Activated T-cell treated with anti-CD3 and anti-CD28 coated beads, Interleukin-2, amount 50 U/mL, for 48 hours (primary cell): Measurements from ENCODE around the gene REC8.

Experiments used
- DNase-seq, 2 experiments: peaks; one replicate each; pipeline ENCODE4 v3.0.0-alpha.2; 2020

REC8 gene

DNA sequence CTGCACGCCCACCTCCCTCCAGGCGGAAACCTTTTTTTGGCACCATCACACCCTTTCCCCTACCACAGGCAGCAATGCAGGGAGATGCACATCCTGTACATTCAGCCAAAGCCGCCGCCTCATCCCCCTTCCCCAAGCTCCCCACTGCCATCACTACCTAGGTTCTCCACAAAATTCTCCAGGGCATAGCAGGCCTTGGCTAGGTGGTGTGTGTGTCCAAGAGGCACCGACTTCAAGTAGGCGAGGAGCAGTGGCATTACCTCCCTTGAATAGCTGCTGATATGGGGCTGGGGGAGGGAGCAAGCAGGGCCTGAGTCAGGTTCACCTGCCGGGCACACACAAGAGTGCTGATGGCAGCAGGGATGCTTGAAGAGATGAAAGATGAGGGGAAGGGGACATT is 13.1 kb downstream of the REC8 start:
- no peak for DNase-seq

DNA sequence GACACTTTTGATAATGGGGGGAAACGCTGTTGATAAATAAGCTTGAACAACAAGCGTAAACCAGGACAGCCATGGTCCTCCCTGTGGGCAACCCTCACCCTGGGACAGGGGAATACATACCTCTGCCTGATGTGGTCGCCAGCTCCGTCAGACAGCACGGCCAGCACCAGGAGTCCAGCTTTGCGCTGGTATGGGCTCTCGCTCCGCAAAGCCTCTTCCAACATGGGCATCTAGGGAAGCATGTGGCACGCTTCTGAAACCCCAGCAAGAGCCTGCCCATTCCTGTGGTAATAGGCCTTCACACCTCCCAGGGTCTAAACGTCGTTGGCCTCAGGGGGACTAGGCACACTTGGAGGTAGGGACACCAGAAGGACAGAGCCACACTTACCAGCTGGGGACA is 13.9 kb downstream of the REC8 start:
- no peak for DNase-seq

DNA sequence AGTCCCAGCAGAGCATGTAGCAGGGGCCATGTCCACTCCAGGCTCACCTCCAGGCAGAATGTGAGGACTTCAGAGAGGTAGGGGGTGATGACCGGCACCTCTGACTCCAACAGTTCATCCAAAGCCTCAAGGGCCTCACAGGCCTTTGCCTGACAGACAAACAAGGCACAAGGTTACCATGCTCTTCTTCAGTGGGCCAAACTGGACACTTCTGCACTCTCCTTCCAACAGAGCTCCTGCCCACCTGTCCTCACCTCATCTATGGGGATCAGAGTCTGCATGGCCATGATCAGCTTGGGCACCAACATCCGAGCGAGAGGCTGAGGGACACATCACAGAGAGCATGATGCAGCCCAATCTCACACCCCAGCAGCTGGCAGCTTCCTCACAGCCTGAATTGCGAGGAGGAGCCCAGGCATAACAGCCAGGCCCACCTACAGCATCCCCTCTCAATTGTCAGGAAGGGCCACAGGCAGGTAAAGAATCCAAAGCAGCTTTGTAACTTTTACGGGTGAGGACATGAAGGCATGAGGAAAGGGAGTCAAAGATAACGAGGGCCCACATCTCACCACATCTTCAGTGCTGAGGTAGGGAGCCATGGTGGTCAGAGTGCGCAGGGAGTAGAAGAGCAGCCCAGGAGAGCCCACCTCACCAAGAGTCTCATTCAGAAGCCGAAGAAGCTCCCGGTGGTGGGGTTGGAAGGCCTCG is 15.1 kb downstream of the REC8 start:
- DNase-seq: no peak

DNA sequence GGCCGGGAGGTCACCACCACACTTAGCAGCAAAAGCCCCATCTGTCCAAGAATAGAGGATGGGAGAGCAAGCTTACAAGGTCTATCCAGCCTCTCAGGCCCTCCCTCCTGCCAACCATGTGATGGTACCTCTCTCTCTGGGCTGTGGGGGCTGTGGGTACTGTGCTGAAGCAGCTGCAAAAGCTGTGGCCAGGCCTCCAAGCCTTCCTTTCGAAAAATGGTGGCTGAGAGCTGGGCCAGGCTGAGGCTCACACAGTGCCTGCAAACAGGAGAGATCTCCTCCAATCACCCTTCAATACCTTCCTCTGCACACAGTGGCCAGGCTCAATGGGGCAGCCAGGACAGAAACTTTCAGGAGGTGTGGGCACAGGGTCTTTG is 15.6 kb downstream of the REC8 start:
- no peak for DNase-seq

DNA sequence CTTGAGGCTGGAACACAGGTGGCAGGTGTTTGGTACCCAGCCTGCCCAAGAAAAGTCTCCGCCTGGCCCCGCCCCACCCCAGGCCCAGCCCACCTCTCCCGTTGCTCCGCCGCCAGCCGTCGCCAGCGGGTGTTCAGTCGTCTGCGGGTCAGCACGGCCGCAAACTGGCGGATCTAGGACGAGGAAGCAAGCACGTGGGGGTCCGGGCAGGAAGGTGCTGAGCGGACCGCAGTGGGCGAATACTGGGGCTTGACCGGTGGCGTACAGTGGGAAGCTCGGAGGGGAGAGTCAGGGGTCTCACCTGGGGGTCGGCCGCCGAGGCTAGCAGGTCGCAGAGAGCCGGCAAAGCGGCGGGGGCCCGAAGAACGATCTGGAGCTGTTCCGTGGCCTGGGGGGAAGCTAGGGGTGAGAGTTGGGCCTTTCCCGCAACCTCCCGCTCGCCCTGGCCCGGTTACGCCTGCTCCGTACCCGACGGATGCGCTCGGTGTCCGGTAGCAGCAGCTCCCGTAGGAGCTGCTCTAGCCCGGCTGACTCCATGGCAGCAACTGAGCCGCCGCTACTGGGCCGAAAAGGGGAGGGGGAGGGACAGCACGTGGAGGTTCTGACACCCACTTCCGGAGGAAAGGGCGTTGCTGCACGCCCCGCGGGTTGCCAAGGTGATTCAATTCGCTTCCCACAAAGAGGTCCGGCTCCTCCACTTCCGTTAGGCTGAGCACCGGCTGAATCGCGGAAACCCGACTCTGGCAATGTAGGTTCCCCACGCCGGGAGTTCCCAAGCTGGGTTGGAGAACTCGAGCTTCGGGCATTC is 16.6 kb downstream of the REC8 start, which contains the start of gene IPO4:
Gene IPO4 (minus strand): TSS at position 566 of the 808 bp plus-strand sequence. CDS start 29 bp downstream, at position 537.
- peak; percentile 93 to 95 for DNase-seq

DNA sequence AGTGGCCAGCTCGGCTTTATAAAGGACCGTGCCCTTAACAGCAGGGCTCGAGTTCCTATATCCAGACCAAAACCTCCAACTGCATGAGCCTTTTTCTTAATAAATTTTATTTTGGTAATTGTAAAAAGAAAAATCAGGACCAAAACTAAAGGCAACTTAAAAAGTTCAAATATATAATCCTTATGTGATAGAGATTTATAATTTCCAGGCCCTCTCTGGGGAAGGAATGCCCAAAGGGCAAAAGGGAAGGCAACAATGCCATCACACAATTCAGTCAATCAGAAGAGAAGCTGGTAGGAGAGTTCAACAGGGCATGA is 17.1 kb downstream of the REC8 start:
- no peak for DNase-seq

DNA sequence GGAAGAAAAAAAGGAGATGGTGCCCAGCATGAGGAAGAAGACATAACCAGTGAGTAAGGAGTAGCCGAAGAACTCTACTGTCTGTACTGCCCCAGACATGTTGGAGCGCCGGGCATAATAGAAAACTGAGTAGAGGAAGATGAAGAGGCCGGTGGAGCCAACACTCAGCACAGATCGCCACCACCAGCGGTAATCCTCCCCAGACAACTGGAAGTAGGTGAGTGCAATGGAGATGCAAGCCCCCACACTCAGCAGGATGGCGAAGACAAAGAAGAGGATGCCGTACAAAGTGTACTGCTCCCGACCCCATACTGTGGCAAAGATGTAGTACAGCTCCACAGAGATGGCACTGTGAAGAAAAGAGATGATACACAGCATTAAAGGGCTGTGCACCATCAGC is 17.6 kb downstream of the REC8 start:
- no peak for DNase-seq

DNA sequence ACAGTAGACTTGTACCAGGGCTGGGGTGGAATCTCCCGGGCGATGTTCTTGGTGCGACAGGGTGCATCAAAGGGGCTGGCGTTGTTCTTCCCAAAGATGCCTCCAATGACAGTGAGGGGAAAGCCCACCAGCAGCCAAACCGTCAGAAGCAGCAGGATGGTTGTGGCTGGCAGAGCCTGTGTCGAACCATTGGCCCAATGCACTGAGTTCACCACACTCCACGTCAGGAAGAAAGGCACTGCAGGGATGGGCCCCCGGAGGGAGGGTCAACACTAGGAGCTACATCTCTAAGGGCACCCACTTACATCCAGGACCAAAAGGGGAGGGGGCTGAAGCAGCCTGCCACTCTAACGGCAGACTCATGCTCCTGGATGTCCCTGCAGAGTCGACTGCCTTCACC is 18.5 kb downstream of the REC8 start:
- DNase-seq: no peak

DNA sequence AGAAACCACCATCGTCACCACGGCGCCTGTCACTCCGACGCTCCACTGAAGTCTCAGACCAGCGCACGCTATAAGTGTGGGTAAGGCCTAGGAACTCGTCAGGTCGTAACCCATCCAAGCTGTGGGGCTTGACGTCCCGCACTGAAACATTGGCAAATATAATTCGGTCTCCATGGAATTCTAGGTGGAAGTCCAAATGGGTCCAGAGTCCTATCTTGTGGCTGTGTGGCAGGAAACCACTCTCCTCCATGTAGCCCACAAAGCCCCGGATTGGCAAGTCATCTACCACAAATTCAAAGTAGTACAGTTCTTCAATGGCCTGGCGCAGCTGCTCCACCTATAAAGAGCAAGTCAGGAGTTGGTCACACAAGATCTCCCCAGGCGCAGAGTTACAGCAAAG is 21.1 kb downstream of the REC8 start:
- DNase-seq: no peak

DNA sequence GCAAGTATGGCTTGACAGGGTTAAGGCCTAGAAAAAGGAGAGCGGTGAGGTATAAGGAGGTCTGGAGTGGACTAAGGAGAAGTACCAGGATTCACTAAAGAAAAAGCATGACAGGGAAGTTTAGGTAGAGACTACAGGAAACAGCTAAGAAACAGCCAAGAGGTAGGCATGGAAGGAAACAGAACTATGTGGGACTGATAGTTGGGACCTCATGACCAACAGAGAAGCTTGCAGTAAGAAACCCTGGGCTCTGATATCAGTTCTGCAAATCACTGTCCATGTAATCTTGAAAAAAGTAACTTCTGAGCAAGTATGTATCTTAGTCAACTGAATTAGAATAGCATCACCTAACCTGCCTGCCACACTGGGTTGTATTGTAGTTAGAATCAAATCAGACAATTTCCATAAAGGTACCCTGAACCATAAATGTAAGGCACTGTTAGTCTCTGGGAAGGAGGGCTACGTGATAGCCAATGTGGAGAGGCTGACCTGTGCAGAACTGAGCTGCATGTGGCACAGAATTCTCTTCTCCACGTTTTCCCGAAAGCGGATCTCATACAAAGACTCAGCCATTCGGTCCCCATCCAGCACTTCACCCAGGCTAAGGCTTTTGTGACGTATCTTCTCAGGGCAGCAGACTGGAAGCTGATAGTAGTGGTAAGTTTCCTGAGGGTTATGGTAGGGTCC is 22.4 kb downstream of the REC8 start:
- no peak for DNase-seq

DNA sequence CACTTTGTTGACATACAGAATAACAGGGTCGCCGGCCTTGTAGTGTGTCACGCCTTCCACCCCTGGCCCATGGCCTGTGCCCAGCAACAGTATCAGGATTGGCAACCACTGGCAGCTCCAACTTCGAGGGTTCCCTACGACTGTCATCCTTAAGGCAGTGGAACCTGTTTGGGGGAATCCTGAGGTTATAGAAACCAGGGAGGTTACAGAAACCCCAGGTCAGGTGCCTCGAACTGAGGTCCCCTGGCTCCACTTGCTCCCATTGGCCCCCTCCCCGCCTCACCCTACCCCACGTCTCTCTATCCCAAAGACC is 22.9 kb downstream of the REC8 start:
- no peak for DNase-seq

DNA sequence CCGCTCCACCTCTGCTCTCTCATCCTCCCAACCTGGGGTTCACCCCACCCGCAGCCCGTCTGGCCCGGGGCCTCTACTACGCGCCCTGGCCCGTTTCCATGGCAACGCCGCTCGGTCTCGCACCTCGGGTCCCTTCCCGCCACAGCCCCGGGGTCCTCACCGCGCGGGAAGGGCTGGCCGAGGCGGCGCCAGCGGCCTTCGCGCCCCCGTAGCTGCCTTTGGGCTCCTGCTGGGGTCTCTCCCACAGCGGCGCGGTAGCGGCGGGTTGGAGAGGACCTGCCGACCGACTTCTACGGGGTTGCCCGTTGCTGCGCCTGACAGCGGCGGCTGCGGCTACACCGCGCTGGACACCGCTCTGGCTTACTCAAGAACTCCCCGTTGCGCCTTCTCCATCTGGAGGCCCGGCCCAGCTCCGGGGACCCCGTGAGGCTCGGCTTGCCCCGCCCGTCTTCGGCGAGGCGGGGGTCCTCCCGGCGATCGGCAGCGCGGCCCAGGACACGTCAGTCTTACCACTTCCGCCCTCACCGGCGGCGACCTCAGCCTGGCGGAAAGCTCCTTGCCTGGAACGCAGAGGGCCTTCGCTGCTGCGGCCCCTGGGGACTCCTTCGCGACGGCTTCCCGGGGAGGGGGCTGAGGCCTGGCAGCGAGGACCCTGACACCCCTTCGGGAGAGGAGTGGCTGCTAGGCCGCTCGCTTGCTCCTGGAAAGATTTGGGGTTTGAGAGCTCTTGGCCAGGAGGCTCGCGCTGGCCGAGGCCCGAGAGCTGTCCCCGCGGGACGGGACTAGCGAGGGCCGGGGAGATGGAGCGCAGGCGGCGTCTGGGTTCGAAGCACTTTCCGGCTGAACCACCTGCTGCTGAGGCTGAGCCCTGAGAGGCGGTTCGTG is 23.5 kb downstream of the REC8 start, which contains the start of gene TM9SF1:
Gene TM9SF1 (minus strand): TSS at position 256 of the 885 bp plus-strand sequence. CDS start 422 bp downstream, outside the sequence.
- peak; percentile 89 to 92 for DNase-seq

DNA sequence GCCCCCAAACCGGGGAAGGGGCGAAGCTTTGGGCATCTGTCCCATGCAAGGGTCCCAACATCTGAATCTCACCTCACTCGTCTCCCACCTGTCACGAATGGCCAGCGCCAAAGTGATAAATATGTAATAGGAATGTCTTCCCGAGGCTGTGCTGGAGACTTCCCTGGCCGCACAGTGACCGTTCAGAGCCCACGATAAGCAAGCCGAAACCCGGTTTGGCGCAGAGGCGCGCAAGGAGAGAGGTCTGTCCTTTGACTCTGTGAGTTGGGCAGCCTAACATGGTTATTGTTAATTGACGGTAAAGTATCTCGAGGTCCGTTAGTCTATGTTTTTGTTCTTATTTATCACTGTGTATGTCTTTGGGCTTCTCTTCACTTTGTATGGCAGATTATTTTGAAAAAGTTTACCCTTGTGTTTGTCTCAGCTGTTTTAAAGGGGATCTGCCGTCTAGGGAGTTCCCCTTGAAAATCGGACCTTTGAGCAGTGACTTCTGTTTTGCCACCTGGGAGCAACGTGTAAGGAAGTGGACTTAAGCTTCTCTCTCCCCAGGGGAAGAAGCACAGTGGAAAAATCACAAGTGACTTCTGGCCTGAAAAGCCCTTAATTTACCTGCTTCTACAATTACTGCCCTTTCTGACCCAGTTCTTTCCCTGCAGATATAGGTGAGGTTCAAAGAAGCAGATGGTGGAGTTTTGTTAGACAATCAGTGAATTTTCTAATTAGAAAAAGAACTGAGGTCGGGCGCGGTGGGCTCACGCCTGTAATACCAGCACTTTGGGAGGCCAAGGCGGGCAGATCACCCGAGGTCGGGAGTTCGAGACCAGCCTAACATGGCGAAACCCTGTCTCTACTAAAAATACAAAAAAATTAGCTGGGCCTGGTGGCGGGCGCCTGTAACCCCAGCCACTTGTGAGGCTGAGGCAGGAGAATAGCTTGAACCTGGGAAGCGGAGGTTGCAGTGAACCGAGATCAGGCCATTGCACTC is 24.5 kb downstream of the REC8 start:
- DNase-seq: no peak

DNA sequence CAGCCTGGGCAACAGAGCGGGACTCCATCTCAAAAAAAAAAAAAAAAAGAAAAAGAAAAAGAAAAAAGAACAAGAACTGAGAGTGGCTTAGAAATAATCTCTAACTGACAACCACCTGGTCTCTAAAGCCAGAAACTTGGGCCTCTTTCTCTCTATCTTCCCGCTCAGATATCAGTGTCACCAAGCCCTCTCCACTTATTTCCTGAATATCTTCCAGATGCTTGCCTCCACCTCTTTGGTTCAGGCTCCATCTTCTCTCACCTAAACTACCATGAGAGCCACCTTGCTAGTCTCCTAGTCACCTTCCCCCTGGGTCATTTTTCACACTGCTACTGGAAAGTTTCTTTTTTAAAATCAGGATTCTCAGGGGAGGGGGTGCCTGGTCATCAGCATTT is 25.2 kb downstream of the REC8 start:
- DNase-seq: no peak

DNA sequence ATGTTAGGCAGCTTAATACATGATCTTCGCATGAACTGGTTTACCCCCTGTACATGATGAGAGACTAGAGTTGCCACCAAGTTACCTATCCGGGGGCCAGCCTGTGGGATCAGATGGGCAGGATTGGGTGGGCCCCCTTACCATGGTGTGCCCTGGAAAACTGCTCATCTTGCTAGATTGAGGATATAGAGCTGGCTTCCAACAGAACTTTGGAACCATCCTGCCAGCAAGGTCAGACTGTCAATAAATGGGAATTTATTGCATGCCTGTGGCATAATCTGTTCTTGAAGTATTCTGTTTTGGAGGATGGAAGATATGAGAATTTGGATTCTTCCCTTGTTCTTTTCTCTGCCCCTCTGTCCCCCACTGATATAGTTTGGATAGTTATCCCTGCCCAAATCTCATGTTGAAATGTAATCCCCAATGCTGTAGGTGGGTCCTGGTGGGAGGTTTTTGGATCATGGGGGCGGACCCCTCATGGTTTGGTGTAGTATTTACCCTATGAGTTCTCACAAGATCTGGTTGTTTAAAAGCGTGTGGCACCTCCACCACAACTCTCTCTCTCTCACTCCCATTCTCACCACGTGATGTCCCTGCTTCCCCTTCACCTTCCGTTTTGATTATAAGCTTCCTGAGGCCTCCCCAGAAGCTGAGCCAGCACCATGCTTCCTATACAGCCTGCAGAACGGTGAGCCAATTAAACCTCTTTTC is 27.1 kb downstream of the REC8 start:
- no peak for DNase-seq

DNA sequence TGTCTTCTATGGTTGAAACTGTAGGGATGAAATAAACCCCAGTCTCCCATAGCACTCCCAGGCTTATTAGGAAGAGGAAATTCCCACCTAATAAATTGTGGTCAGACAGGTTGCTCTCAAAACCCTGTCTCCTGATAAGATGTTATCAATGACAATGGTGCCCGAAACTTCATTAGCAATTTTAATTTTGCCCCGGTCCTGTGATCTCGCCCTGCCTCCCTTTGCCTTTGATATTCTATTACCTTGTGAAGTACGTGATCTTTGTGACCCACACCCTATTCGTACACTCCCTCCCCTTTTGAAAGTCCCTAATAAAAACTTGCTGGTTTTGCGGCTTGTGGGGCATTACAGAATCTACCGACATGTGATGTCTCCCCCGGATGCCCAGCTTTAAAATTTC is 30.7 kb downstream of the REC8 start:
- peak in 1 of 2 experiments; percentile 9 for DNase-seq

DNA sequence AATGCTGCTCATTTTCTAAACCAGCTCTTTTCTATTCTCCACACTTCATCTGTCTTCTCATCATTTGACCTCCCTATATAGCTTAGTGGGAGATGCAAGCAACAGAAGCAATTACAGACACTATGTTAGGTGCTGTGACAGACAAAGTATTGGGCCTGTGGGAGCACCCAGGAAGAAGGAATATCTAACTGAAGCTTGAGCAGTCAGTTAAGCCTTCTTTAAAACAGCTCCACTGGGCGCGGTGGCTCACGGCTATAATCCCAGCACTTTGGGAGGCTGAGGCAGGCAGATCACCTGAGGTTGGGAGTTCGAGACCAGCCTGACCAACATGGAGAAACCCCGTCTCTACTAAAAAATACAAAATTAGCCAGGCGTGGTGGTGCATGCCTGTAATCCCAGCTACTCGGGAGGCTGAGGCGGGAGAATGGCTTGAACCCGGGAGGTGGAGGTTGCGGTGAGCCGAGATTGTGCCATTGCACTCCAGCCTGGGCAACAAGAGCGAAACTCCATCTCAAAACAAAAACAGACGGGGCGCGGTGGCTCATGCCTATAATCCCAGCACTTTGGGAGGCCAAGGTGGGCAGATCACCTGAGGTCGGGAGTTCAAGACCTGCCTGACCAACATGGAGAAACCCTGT is 31.5 kb downstream of the REC8 start:
- peak; percentile 8 to 11 for DNase-seq

DNA sequence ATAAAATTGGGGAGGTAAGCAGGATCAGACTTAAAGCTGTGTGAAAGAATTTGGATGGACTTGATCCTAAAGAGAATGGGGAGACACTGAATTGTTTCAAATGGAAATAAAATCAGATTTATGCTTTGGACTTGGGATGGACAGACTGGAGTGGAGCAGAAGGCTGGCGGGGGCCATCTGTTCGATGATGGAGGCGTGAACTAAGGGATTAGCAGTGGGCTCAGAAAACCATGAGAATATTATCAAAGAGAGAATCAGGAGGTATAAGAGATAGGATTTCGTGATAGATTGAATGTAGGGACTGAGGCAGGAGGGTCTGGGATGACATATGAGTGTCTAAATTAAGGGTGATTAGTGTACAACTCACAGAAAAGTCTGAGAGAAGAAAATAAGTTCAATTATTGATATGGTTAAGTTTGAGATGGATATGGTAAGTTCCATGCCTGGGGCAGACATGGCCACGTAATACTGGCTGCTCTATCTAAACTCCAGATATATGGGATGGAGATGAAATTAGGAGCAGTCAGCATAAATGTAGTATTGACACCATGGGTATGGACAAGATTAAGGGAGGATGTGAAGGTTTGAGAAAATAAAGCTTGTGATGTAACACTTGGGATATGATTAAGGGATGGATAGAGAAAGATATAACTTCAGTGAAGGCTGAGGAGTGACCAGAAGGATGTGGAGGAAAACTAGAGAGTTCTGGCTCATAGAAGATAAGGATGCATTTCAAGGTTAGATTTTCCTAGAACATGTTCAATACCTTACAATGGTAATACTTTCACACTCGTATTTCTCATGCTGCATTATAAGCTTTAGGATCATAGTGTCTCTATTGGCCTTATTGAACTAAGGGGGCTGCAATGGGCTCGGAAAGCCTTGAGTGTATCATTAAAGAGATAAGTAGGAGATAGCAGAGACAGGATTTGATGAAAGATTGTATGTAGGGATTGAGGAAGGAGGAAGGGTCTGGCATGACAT is 32.6 kb downstream of the REC8 start:
- no peak for DNase-seq
